Trophoblast cell (in vitro differentiated cells and primary cell): ENCODE data around the gene C1QL2.

Experiments
- DNase-seq, 2 donors: peaks; one replicate each; pipeline ENCODE4 v3.0.0-alpha.2; 2016
- H2AFZ ChIP-seq: 2 replicates; pipeline ENCODE4 v1.6.1; 2013; ENCODE audit warnings: low read length, moderate library complexity, mild to moderate bottlenecking; ENCODE audit not compliant: insufficient read depth, poor library complexity
- H2AK5ac ChIP-seq: 2 replicates; pipeline ENCODE4 v1.6.1; 2013; ENCODE audit warnings: mild to moderate bottlenecking, low read length
- H2BK120ac ChIP-seq: 2 replicates; pipeline ENCODE4 v1.6.1; 2013; ENCODE audit warnings: low read length, mild to moderate bottlenecking, moderate library complexity; ENCODE audit not compliant: insufficient read depth, poor library complexity
- H2BK12ac ChIP-seq: 2 replicates; pipeline ENCODE4 v1.6.1; 2013; ENCODE audit warnings: mild to moderate bottlenecking, low read length, moderate library complexity
- H2BK5ac ChIP-seq: 2 replicates; pipeline ENCODE4 v1.6.1; 2013; ENCODE audit warnings: low read length, low read depth, moderate library complexity, mild to moderate bottlenecking; ENCODE audit not compliant: poor library complexity
- H3K14ac ChIP-seq: 2 replicates; pipeline ENCODE4 v1.6.1; 2013; ENCODE audit warnings: mild to moderate bottlenecking, low read length
- H3K18ac ChIP-seq: 2 replicates; pipeline ENCODE4 v1.6.1; 2013; ENCODE audit warnings: mild to moderate bottlenecking, low read length
- H3K23ac ChIP-seq: 2 replicates; pipeline ENCODE4 v1.6.1; 2013; ENCODE audit warnings: low read length
- H3K27ac ChIP-seq: 2 replicates; pipeline ENCODE4 v1.5.1; 2013; ENCODE audit warnings: low read depth, mild to moderate bottlenecking, inconsistent platforms, low read length, moderate library complexity
- H3K27me3 ChIP-seq: 2 replicates; pipeline ENCODE4 v1.6.1; 2013; ENCODE audit warnings: inconsistent platforms, mild to moderate bottlenecking, low read length, moderate library complexity; ENCODE audit not compliant: insufficient read depth
- H3K36me3 ChIP-seq, 2 experiments: 1 replicate in 1 of 2; 2 replicates in 1 of 2; pipeline ENCODE4 v1.6.1; 2013; ENCODE audit warnings: low read length in 2 of 2, mild to moderate bottlenecking in 2 of 2, moderate library complexity in 1 of 2; ENCODE audit not compliant: insufficient read depth in 2 of 2, control insufficient read depth in 1 of 2
- H3K4ac ChIP-seq: 2 replicates; pipeline ENCODE4 v1.6.1; 2013; ENCODE audit warnings: low read depth, mild to moderate bottlenecking, low read length, moderate library complexity
- H3K4me1 ChIP-seq, 2 experiments: 1 replicate in 1 of 2; 2 replicates in 1 of 2; pipeline ENCODE4 v1.6.1; 2013; ENCODE audit warnings: low read length in 2 of 2, mild to moderate bottlenecking in 2 of 2, moderate library complexity in 1 of 2; ENCODE audit not compliant: insufficient read depth in 2 of 2, control insufficient read depth in 1 of 2
- H3K4me2 ChIP-seq: 2 replicates; pipeline ENCODE4 v1.6.1; 2013; ENCODE audit warnings: inconsistent platforms, mild to moderate bottlenecking, low read length, moderate library complexity
- H3K4me3 ChIP-seq: 2 replicates; pipeline ENCODE4 v1.5.1; 2013; ENCODE audit warnings: mild to moderate bottlenecking, low read depth, low read length, inconsistent platforms
- H3K79me1 ChIP-seq: one replicate; pipeline ENCODE4 v1.6.1; 2013; ENCODE audit warnings: low read length
- H3K79me2 ChIP-seq: 2 replicates; pipeline ENCODE4 v1.6.1; 2013; ENCODE audit warnings: low read length, mild to moderate bottlenecking; ENCODE audit not compliant: control insufficient read depth, insufficient read depth, poor library complexity
- H3K9ac ChIP-seq: 2 replicates; pipeline ENCODE4 v1.6.1; 2013; ENCODE audit warnings: mild to moderate bottlenecking, low read length
- H3K9me3 ChIP-seq: 2 replicates; pipeline ENCODE4 v1.6.1; 2013; ENCODE audit warnings: low read depth, mild to moderate bottlenecking, control low read depth, inconsistent platforms, low read length; ENCODE audit not compliant: insufficient read depth
- H4K12ac ChIP-seq: 2 replicates; pipeline ENCODE4 v1.6.1; 2013; ENCODE audit warnings: low read depth, mild to moderate bottlenecking, low read length, moderate library complexity
- H4K8ac ChIP-seq: 2 replicates; pipeline ENCODE4 v1.6.1; 2013; ENCODE audit warnings: low read depth, mild to moderate bottlenecking, low read length, moderate library complexity
- H4K91ac ChIP-seq: one replicate; pipeline ENCODE4 v1.6.1; 2013; ENCODE audit warnings: low read depth, mild to moderate bottlenecking, low read length, moderate library complexity
- WGBS: extraction: QIAGEN DNeasy Blood & Tissue Kit; methylation state at CpG from one replicate; pipeline ENCODE4 v1.1.7; 2013; ENCODE audit warnings: missing lambda C conversion rate; ENCODE audit not compliant: insufficient read length, insufficient coverage; ENCODE audit errors: extremely low coverage; 5-methylcytosine and 5-hydroxymethylcytosine counted together

C1QL2 gene

GRCh38 chr2:119179202-119179601 is 20.7 kb upstream of the C1QL2 start:
- no peak overlapping the region for H4K12ac ChIP-seq
- no peaks in the 10 kb centered on the region for H3K4me1 ChIP-seq
- no peak overlapping the region for H3K4me3 ChIP-seq
- no peaks in the 10 kb centered on the region for H3K79me1 ChIP-seq
- H3K4ac ChIP-seq, result no peak overlapping the region
- WGBS, result no CpG with 5 or more reads among the region's 2 CpGs
- H3K36me3 ChIP-seq, result no peaks in the 10 kb centered on the region
- no peak overlapping the region for H2BK5ac ChIP-seq
- no peak overlapping the region for H2AK5ac ChIP-seq
- no peak overlapping the region for H3K18ac ChIP-seq
- no peak overlapping the region for H3K4me2 ChIP-seq
- no peak overlapping the region for H3K14ac ChIP-seq
- H3K9ac ChIP-seq, result no peak overlapping the region
- no peaks in the 10 kb centered on the region for H3K79me2 ChIP-seq
- no peak overlapping the region for H4K8ac ChIP-seq
- H3K27me3 ChIP-seq, result peaks cover 2% of the 10 kb centered on the region
- peaks cover 4% of the 10 kb centered on the region for H3K9me3 ChIP-seq
- no peak overlapping the region for H3K23ac ChIP-seq
- H2BK120ac ChIP-seq, result no peak overlapping the region
- DNase-seq, result no peak
- no peak overlapping the region for H2AFZ ChIP-seq
- H3K27ac ChIP-seq, result no peak overlapping the region
- no peak overlapping the region for H2BK12ac ChIP-seq
- H4K91ac ChIP-seq, result no peak overlapping the region

GRCh38 chr2:119178776-119179175 is 20.2 kb upstream of the C1QL2 start:
- Histone ChIP-seq H3K9me3 (peaks cover 4% of the 10 kb centered on the region), H2AK5ac (no peak overlapping the region), H3K79me2 (no peaks in the 10 kb centered on the region), H3K27ac (no peak overlapping the region), H3K36me3 (no peaks in the 10 kb centered on the region), H3K23ac (no peak overlapping the region), H2BK5ac (no peak overlapping the region), H3K9ac (no peak overlapping the region), H4K8ac (no peak overlapping the region), H2AFZ (no peak overlapping the region), H3K4me3 (no peak overlapping the region), H3K4me2 (no peak overlapping the region), H3K4ac (no peak overlapping the region), H3K79me1 (no peaks in the 10 kb centered on the region), H3K4me1 (no peaks in the 10 kb centered on the region), H3K18ac (no peak overlapping the region), H3K27me3 (peaks cover 2% of the 10 kb centered on the region), H2BK120ac (no peak overlapping the region), H4K12ac (no peak overlapping the region), H3K14ac (no peak overlapping the region), H2BK12ac (no peak overlapping the region), H4K91ac (no peak overlapping the region)
- no CpG with 5 or more reads among the region's 6 CpGs for whole genome bisulfite sequencing
- no peak for DNase-seq

- Histone ChIP-seq H4K91ac (no peak overlapping the region), H3K4me3 (no peak overlapping the region), H3K4me1 (no peaks in the 10 kb centered on the region), H3K9me3 (peaks cover 6% of the 10 kb centered on the region), H3K27me3 (peaks cover 2% of the 10 kb centered on the region), H2AK5ac (no peak overlapping the region), H3K14ac (no peak overlapping the region), H3K23ac (no peak overlapping the region), H4K12ac (no peak overlapping the region), H2BK120ac (no peak overlapping the region), H3K4ac (no peak overlapping the region), H3K18ac (no peak overlapping the region), H3K79me1 (no peaks in the 10 kb centered on the region), H2AFZ (no peak overlapping the region), H3K36me3 (no peaks in the 10 kb centered on the region), H4K8ac (no peak overlapping the region), H3K9ac (no peak overlapping the region), H3K79me2 (no peaks in the 10 kb centered on the region), H3K4me2 (no peak overlapping the region), H3K27ac (no peak overlapping the region), H2BK12ac (no peak overlapping the region), H2BK5ac (no peak overlapping the region)
- DNase-seq, result no peak
- no CpG with 5 or more reads among the region's 4 CpGs for WGBS
These were observed 19.3 kb upstream of the C1QL2 start for GRCh38 chr2:119177838-119178190.

- H3K27me3 ChIP-seq, result peaks cover 2% of the 10 kb centered on the region
- H3K27ac ChIP-seq, result no peak overlapping the region
- H3K4me3 ChIP-seq, result no peak overlapping the region
- WGBS, result no CpG with 5 or more reads among the region's 12 CpGs
- H3K79me2 ChIP-seq, result no peaks in the 10 kb centered on the region
- H3K14ac ChIP-seq, result no peak overlapping the region
- no peak overlapping the region for H4K8ac ChIP-seq
- DNase-seq, result no peak
- H2BK5ac ChIP-seq, result no peak overlapping the region
- no peak overlapping the region for H3K18ac ChIP-seq
- no peak overlapping the region for H2BK120ac ChIP-seq
- no peak overlapping the region for H3K23ac ChIP-seq
- no peak overlapping the region for H3K4me2 ChIP-seq
- H4K12ac ChIP-seq, result no peak overlapping the region
- no peak overlapping the region for H2AFZ ChIP-seq
- peaks cover 6% of the 10 kb centered on the region for H3K9me3 ChIP-seq
- no peaks in the 10 kb centered on the region for H3K4me1 ChIP-seq
- H2AK5ac ChIP-seq, result no peak overlapping the region
- no peak overlapping the region for H3K9ac ChIP-seq
- H2BK12ac ChIP-seq, result no peak overlapping the region
- no peaks in the 10 kb centered on the region for H3K79me1 ChIP-seq
- no peak overlapping the region for H3K4ac ChIP-seq
- H3K36me3 ChIP-seq, result no peaks in the 10 kb centered on the region
- no peak overlapping the region for H4K91ac ChIP-seq
These were observed 18.8 kb upstream of the C1QL2 start for GRCh38 chr2:119177171-119177837.
